PC-3 (cell line): ENCODE measurements around the gene MUSTN1.

Experiments used
- EZH2 ChIP-seq: fragments of 300-600 bp; sonication (generic); IDR thresholded peaks from one replicate; pipeline ENCODE4 v1.6.1; 2017; ENCODE audit warnings: antibody characterized with exemption, mild to moderate bottlenecking, low read length; ENCODE audit not compliant: unreplicated experiment
- EZH2phosphoT487 ChIP-seq: fragments of 300-600 bp; sonication (generic); IDR thresholded peaks from 2 replicates; pipeline ENCODE4 v1.6.1; 2018; ENCODE audit warnings: mild to moderate bottlenecking, antibody characterized with exemption, low read length, borderline replicate concordance
- TF ChIP-seq, protein P1 (sequence below): fragments of 300-600 bp; sonication (generic); conservative IDR thresholded peaks from 2 replicates; pipeline ENCODE4 v1.5.1; 2017; ENCODE audit warnings: antibody characterized with exemption, low read depth, mild to moderate bottlenecking, low read length

GRCh38 chr3:52865994-52866393, 31.2 kb upstream of the MUSTN1 start:
- TF ChIP-seq EZH2 (no peak), EZH2phosphoT487 (no peak)
- TF ChIP-seq, protein P1, sequence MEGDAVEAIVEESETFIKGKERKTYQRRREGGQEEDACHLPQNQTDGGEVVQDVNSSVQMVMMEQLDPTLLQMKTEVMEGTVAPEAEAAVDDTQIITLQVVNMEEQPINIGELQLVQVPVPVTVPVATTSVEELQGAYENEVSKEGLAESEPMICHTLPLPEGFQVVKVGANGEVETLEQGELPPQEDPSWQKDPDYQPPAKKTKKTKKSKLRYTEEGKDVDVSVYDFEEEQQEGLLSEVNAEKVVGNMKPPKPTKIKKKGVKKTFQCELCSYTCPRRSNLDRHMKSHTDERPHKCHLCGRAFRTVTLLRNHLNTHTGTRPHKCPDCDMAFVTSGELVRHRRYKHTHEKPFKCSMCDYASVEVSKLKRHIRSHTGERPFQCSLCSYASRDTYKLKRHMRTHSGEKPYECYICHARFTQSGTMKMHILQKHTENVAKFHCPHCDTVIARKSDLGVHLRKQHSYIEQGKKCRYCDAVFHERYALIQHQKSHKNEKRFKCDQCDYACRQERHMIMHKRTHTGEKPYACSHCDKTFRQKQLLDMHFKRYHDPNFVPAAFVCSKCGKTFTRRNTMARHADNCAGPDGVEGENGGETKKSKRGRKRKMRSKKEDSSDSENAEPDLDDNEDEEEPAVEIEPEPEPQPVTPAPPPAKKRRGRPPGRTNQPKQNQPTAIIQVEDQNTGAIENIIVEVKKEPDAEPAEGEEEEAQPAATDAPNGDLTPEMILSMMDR: no peak
